B cell (primary cell): ENCODE results near the gene ABCB6. TPM values are rescaled to one million over a fixed set of nuclear protein-coding genes. Genes with fewer than 3 reads are reported as not detected.

ENCODE experiments used
- ATAC-seq: fragments of 200-7000 bp; cut with Tn5 transposase; one replicate; pipeline ENCODE4 v1.10.0; 2021; ENCODE audit warnings: low read depth, mild to moderate bottlenecking, moderate number of reproducible peaks, moderate library complexity
- CTCF ChIA-PET: fragments of 350-600 bp; sonication (Branson Sonifier 250); formaldehyde crosslinking; loops from one replicate; lab custom pipeline; 2021; ENCODE audit warnings: antibody characterized with exemption, inconsistent platforms; lab: Charles Lee
- POLR2A ChIA-PET: fragments of 350-600 bp; sonication (Branson Sonifier 250); formaldehyde crosslinking; loops from one replicate; lab custom pipeline; 2021; ENCODE audit warnings: antibody characterized with exemption; lab: Charles Lee
- DNase-seq: peaks from one replicate; pipeline ENCODE4 v3.0.0; 2013
- H2AFZ ChIP-seq: 2 replicates; pipeline ENCODE4 v1.6.1; 2012; ENCODE audit warnings: mild to moderate bottlenecking, low read depth, low read length; ENCODE audit not compliant: insufficient read depth, poor library complexity, severe bottlenecking
- H3K27ac ChIP-seq, 2 donors: 1 replicate in 1 of 2; 2 replicates in 1 of 2; pipeline ENCODE4 v1.5.1; 2012 to 2013; ENCODE audit warnings: low read length in 2 of 2, mild to moderate bottlenecking in 2 of 2, moderate library complexity in 1 of 2
- H3K27me3 ChIP-seq, 4 experiments: fragments of 200-600 bp in 1 of 4; sonication (generic) in 1 of 4; replicated peaks in 1 of 4; 1 replicate in 2 of 4; 2 replicates in 2 of 4; pipeline versions ENCODE4 v1.6.1 to v1.7.0; 2013 to 2016; ENCODE audit warnings: low read length in 3 of 4, mild to moderate bottlenecking in 2 of 4, mixed read lengths in 1 of 4, moderate library complexity in 1 of 4; ENCODE audit not compliant: insufficient read depth in 4 of 4, control insufficient read depth in 3 of 4; ENCODE audit errors: control extremely low read depth in 1 of 4
- H3K36me3 ChIP-seq, 2 experiments: replicated peaks in 1 of 2; 1 replicate in 1 of 2; 2 replicates in 1 of 2; pipeline versions ENCODE4 v1.6.1 to v1.7.1; 2013; ENCODE audit warnings: low read length in 1 of 2; ENCODE audit not compliant: insufficient read depth in 2 of 2, control insufficient read depth in 1 of 2; ENCODE audit errors: control extremely low read depth in 1 of 2, extremely low read depth in 1 of 2
- H3K4me1 ChIP-seq, 2 donors: fragments of 200-600 bp in 1 of 2; sonication (generic) in 1 of 2; 1 replicate in 1 of 2; 2 replicates in 1 of 2; pipeline versions ENCODE4 v1.5.1 to v1.6.1; 2013 to 2017; ENCODE audit warnings: low read length in 2 of 2; ENCODE audit not compliant: control insufficient read depth in 2 of 2, insufficient read depth in 2 of 2
- H3K4me2 ChIP-seq: replicated peaks from 2 replicates; pipeline ENCODE3; 2012; ENCODE audit warnings: mild to moderate bottlenecking, low read depth, low read length; ENCODE audit not compliant: poor library complexity, severe bottlenecking
- H3K4me3 ChIP-seq, 5 experiments: fragments of 200-600 bp in 1 of 5; sonication (generic) in 1 of 5; 1 replicate in 3 of 5; 2 replicates in 2 of 5; pipeline versions ENCODE4 v1.5.1 to v1.7.0; 2011 to 2016; ENCODE audit warnings: low read length in 4 of 5, mild to moderate bottlenecking in 4 of 5, low read depth in 2 of 5, control low read depth in 1 of 5, moderate library complexity in 1 of 5; ENCODE audit not compliant: insufficient read depth in 1 of 5; ENCODE audit errors: control extremely low read depth in 1 of 5, extremely low read depth in 1 of 5
- H3K79me2 ChIP-seq: fragments of 200-600 bp; sonication (generic); one replicate; pipeline ENCODE4 v1.6.0; 2016; ENCODE audit warnings: low read length; ENCODE audit not compliant: control insufficient read depth, insufficient read depth
- H3K9ac ChIP-seq: fragments of 200-600 bp; sonication (generic); 2 replicates; pipeline ENCODE4 v1.6.1; 2017; ENCODE audit warnings: mild to moderate bottlenecking, low read length, moderate library complexity
- H3K9me3 ChIP-seq, 3 donors: one replicate each; pipeline versions ENCODE4 v1.6.1 to v1.7.1; 2013; ENCODE audit warnings: low read length in 2 of 3; ENCODE audit not compliant: control insufficient read depth in 2 of 3, insufficient read depth in 1 of 3; ENCODE audit errors: control extremely low read depth in 1 of 3
- H4K20me1 ChIP-seq: 2 replicates; pipeline ENCODE4 v1.6.0; 2012; ENCODE audit warnings: mild to moderate bottlenecking, low read length; ENCODE audit not compliant: insufficient read depth, control insufficient read depth, poor library complexity, severe bottlenecking
- H3K27ac Mint-ChIP-seq: one replicate; pipeline ENCODE4 v1.8.0; 2021; ENCODE audit warnings: mixed read lengths
- H3K27me3 Mint-ChIP-seq: one replicate; pipeline ENCODE4 v1.8.0; 2021; ENCODE audit warnings: mixed read lengths
- H3K4me1 Mint-ChIP-seq: one replicate; pipeline ENCODE4 v1.8.0; 2021; ENCODE audit warnings: mixed read lengths
- H3K4me3 Mint-ChIP-seq: one replicate; pipeline ENCODE4 v1.8.0; 2021; ENCODE audit warnings: mixed read lengths
- H3K9me3 Mint-ChIP-seq: one replicate; pipeline ENCODE4 v1.8.0; 2022; ENCODE audit warnings: mixed read lengths; ENCODE audit not compliant: insufficient read depth
- CTCF ChIP-seq: fragments of 200-600 bp; IDR thresholded peaks from one replicate; pipeline ENCODE4 v1.8.0; 2022; ENCODE audit warnings: antibody characterized with exemption, mild to moderate bottlenecking
- EZH2 ChIP-seq: IDR thresholded peaks from 2 replicates; pipeline ENCODE4 v1.6.1; 2012; ENCODE audit warnings: borderline replicate concordance, low read depth, mild to moderate bottlenecking, moderate library complexity, low read length; ENCODE audit not compliant: insufficient read depth, poor library complexity, severe bottlenecking
- WGBS: methylation state at CpG from one replicate; pipeline ENCODE4 v1.1.5; 2013; ENCODE audit warnings: missing lambda C conversion rate; ENCODE audit not compliant: insufficient coverage; 5-methylcytosine and 5-hydroxymethylcytosine counted together
- intact Hi-C: fragments of 100-400 bp; cut with micrococcal nuclease; formaldehyde crosslinking; loops from one replicate; pipeline ENCODE4 v1.10.0; 2022
- polyA plus RNA-seq: library from polyadenylated mRNA; depleted of rRNA; stranded (reverse); fragments of >200 nt; gene quantifications from 2 replicates; pipeline ENCODE4 v1.2.3, GENCODE V29; 2012
- total RNA-seq, 2 donors: library from RNA; stranded (reverse); fragments of 120-200 nt in 1 of 2; gene quantifications; 1 replicate in 1 of 2; 2 replicates in 1 of 2; pipeline versions ENCODE4 v1.2.3 to v1.2.4, GENCODE V29; 2013 to 2022

The ABCB6 gene
- total and polyA plus RNA-seq, 2 donors (not counting 1 experiment from before 2014, with no cell fraction given) = 10.5 to 15.3 TPM

GRCh38 chr2:219218217-219218731, 484 bp downstream of the ABCB6 start:
- Histone ChIP-seq H3K27me3 (no peaks in the 10 kb centered on the region), H3K9ac (peak overlapping the region; percentile 68), H3K4me2 (peak overlapping the region; percentile 91), H3K4me1 (peaks cover 17 to 21% of the 10 kb centered on the region in 2 donors), H2AFZ (peak overlapping the region; percentile 68), H3K4me3 (peak overlapping the region; percentile 51 to 74 (median 66)), H4K20me1 (peaks cover 30% of the 10 kb centered on the region), H3K27ac (peak overlapping the region in 1 of 2 donors; percentile 0), H3K9me3 (no peaks in the 10 kb centered on the region), H3K79me2 (no peaks in the 10 kb centered on the region), H3K36me3 (peaks cover 5 to 32% of the 10 kb centered on the region in 2 experiments)
- ChIA-PET CTCF (interaction anchor here (1.2 to 4.3 kb wide), 6 partner anchors 12 to 77 kb away, joined by 4 to 26 read pairs (median 10); partner anchors contain the start of genes CNPPD1, DNAJB2, SLC23A3 and ZFAND2B), POLR2A (interaction anchor here (0.6 to 3.0 kb wide), 9 partner anchors 11 to 77 kb away, joined by 4 to 30 read pairs (median 8); partner anchors contain the start of genes ANKZF1, ATG9A, CNPPD1 and DNAJB2)
- H3K4me3 Mint-ChIP-seq = peak overlapping the region; percentile 87
- under 1% methylated on average over 37 of the region's 37 CpGs for WGBS
- H3K27me3 Mint-ChIP-seq = no peaks in the 10 kb centered on the region
- H3K4me1 Mint-ChIP-seq = peaks cover 20% of the 10 kb centered on the region
- ATAC-seq = peak; percentile 19
- no peak for TF ChIP-seq EZH2
- TF ChIP-seq CTCF = no peak
- intact Hi-C loops = loop anchor here (1.0 to 2.0 kb wide), 4 partner anchors 41 to 77 kb away; partner anchors contain the start of genes DNAJB2 and NHEJ1
- H3K27ac Mint-ChIP-seq = peak overlapping the region; percentile 86
- no peak for DNase-seq
- H3K9me3 Mint-ChIP-seq = no peaks in the 10 kb centered on the region

- Histone ChIP-seq H3K9me3 (no peaks in the 10 kb centered on the region), H3K4me1 (peaks cover 17 to 21% of the 10 kb centered on the region in 2 donors)
- intact Hi-C loops = no loop called here
Observed at GRCh38 chr2:219216535-219216915, 2.2 kb downstream of the ABCB6 start.

More at GRCh38 chr2:219216535-219216915, 2.2 kb downstream of the ABCB6 start:
- ChIA-PET CTCF (interaction anchor here (1.1 to 4.3 kb wide), 9 partner anchors 10 to 340 kb away, joined by 3 to 26 read pairs (median 5); partner anchors contain the start of genes GLB1L, SLC23A3, STK16 and TUBA4A), POLR2A (interaction anchor here (1.4 to 1.6 kb wide), 2 partner anchors 10 to 41 kb away, joined by 4 to 7 read pairs; partner anchors contain the start of gene ZFAND2B)
- DNase-seq (no peak), ATAC-seq (no peak)
- no peak overlapping the region for H2AFZ ChIP-seq
- H3K27me3 Mint-ChIP-seq = no peaks in the 10 kb centered on the region
- H3K9ac ChIP-seq = no peak overlapping the region
- no peaks in the 10 kb centered on the region for H3K79me2 ChIP-seq
- peaks cover 20% of the 10 kb centered on the region for H3K4me1 Mint-ChIP-seq
- H3K9me3 Mint-ChIP-seq = no peaks in the 10 kb centered on the region
- no peak overlapping the region for H3K27ac ChIP-seq
- H3K27ac Mint-ChIP-seq = no peak overlapping the region
- 89% methylated on average over 6 of the region's 6 CpGs for WGBS
- no peak overlapping the region for H3K4me3 ChIP-seq
- no peaks in the 10 kb centered on the region for H3K27me3 ChIP-seq
- H4K20me1 ChIP-seq = peaks cover 20% of the 10 kb centered on the region
- H3K4me3 Mint-ChIP-seq = peak overlapping the region; percentile 50
- H3K36me3 ChIP-seq = peaks cover 0 to 17% of the 10 kb centered on the region in 2 experiments
- TF ChIP-seq EZH2 = no peak
- TF ChIP-seq CTCF = no peak
- H3K4me2 ChIP-seq = no peak overlapping the region
